ENCODE measurements around the gene LHX1. TPM values are rescaled to one million over a fixed set of nuclear protein-coding genes. Genes with fewer than 3 reads are reported as not detected.

The LHX1 gene
- total RNA-seq, 1 donor from 2014 or later = 2.7 TPM

GRCh38 chr17:36892112-36892838, 45.0 kb upstream of the LHX1 start:
- no peak for DNase-seq (ENCODE audit: extremely low spot score, unreplicated experiment)
- H3K36me3 Mint-ChIP-seq = no peaks in the 10 kb centered on the region
- no peak overlapping the region for H3K27ac Mint-ChIP-seq
- no peak overlapping the region for H3K4me3 Mint-ChIP-seq
- H3K27me3 Mint-ChIP-seq = peaks cover 11% of the 10 kb centered on the region
- H3K4me1 Mint-ChIP-seq (ENCODE audit: unreplicated experiment) = no peaks in the 10 kb centered on the region
- H3K9me3 Mint-ChIP-seq = no peaks in the 10 kb centered on the region
- TF ChIP-seq CTCF (conservative IDR thresholded peaks at IDR 0.05) = no peak

- Mint-ChIP-seq H3K4me1 (ENCODE audit: unreplicated experiment) (no peaks in the 10 kb centered on the region), H3K4me3 (no peak overlapping the region), H3K9me3 (no peaks in the 10 kb centered on the region), H3K36me3 (no peaks in the 10 kb centered on the region), H3K27ac (no peak overlapping the region), H3K27me3 (peaks cover 3% of the 10 kb centered on the region)
- TF ChIP-seq CTCF (conservative IDR thresholded peaks at IDR 0.05) = no peak
- no peak for DNase-seq (ENCODE audit: extremely low spot score, unreplicated experiment)
Observed at GRCh38 chr17:36894177-36894576, 43.1 kb upstream of the LHX1 start.

- Mint-ChIP-seq H3K27ac (no peak overlapping the region), H3K4me1 (ENCODE audit: unreplicated experiment) (no peaks in the 10 kb centered on the region), H3K4me3 (no peak overlapping the region), H3K9me3 (no peaks in the 10 kb centered on the region), H3K27me3 (peaks cover 3% of the 10 kb centered on the region), H3K36me3 (no peaks in the 10 kb centered on the region)
- DNase-seq (ENCODE audit: extremely low spot score, unreplicated experiment) = no peak
- no peak for TF ChIP-seq CTCF (conservative IDR thresholded peaks at IDR 0.05)
Observed at GRCh38 chr17:36894925-36895324, 42.4 kb upstream of the LHX1 start.

GRCh38 chr17:36899250-36900159, 37.8 kb upstream of the LHX1 start:
- Mint-ChIP-seq H3K9me3 (no peaks in the 10 kb centered on the region), H3K4me1 (ENCODE audit: unreplicated experiment) (peaks cover 7% of the 10 kb centered on the region), H3K4me3 (no peak overlapping the region), H3K36me3 (no peaks in the 10 kb centered on the region), H3K27ac (no peak overlapping the region), H3K27me3 (peaks cover 5% of the 10 kb centered on the region)
- no peak for DNase-seq (ENCODE audit: extremely low spot score, unreplicated experiment)
- TF ChIP-seq CTCF (conservative IDR thresholded peaks at IDR 0.05) = no peak

- Mint-ChIP-seq H3K4me1 (ENCODE audit: unreplicated experiment) (peaks cover 7% of the 10 kb centered on the region), H3K4me3 (no peak overlapping the region), H3K36me3 (no peaks in the 10 kb centered on the region), H3K27me3 (peaks cover 5% of the 10 kb centered on the region), H3K27ac (no peak overlapping the region), H3K9me3 (no peaks in the 10 kb centered on the region)
- no peak for DNase-seq (ENCODE audit: extremely low spot score, unreplicated experiment)
- TF ChIP-seq CTCF (conservative IDR thresholded peaks at IDR 0.05) = no peak
Observed at GRCh38 chr17:36900160-36900512, 37.1 kb upstream of the LHX1 start.

All from type B pancreatic cell (in vitro differentiated cells).